HG03280 (cell line): ENCODE data around the gene CTXN1.
"Not testable (repeated sequence)": the region's sequence is repeated elsewhere in the genome, so short reads cannot be mapped to it uniquely, and the experiment has no call there.

Source experiments
- ATAC-seq: cut with Tn5 transposase; IDR thresholded peaks from one replicate; pipeline ENCODE4 v1.9.1; 2021; ENCODE audit warnings: mild to moderate bottlenecking, moderate library complexity; ENCODE audit not compliant: unreplicated experiment

The CTXN1 gene

GRCh38 chr19:7926727-7927604, 1.0 kb upstream of the CTXN1 start:
- no peak for ATAC-seq

- ATAC-seq: peak; percentile 24
These were observed 624 bp downstream of the CTXN1 start for GRCh38 chr19:7925171-7925851.

- ATAC-seq: no peak
These were observed 1.2 kb downstream of the CTXN1 start for GRCh38 chr19:7924651-7925170.

- no peak for ATAC-seq
These were observed 1.7 kb downstream of the CTXN1 start for GRCh38 chr19:7924241-7924640.

GRCh38 chr19:7923295-7924191, 2.4 kb downstream of the CTXN1 start:
- no peak for ATAC-seq

- ATAC-seq: no peak
These were observed 3.1 kb downstream of the CTXN1 start for GRCh38 chr19:7922836-7923195.

- no peak for ATAC-seq
These were observed 3.7 kb downstream of the CTXN1 start for GRCh38 chr19:7921967-7922835.

- no peak for ATAC-seq
These were observed 4.5 kb downstream of the CTXN1 start for GRCh38 chr19:7921302-7921966.

GRCh38 chr19:7920519-7921301, 5.2 kb downstream of the CTXN1 start:
- peak; percentile 41 for ATAC-seq

GRCh38 chr19:7919610-7920518, 6.1 kb downstream of the CTXN1 start, which contains the start of gene SNAPC2:
Gene SNAPC2, plus strand, starts transcription at chr19:7920338. Its CDS starts 29 bp downstream, at chr19:7920367.
- ATAC-seq: peak; percentile 56

GRCh38 chr19:7918615-7919421, 7.1 kb downstream of the CTXN1 start:
- no peak for ATAC-seq

- ATAC-seq: not testable (repeated sequence)
These were observed 7.8 kb downstream of the CTXN1 start for GRCh38 chr19:7918062-7918614.

GRCh38 chr19:7917267-7918061, 8.5 kb downstream of the CTXN1 start:
- no peak for ATAC-seq

- no peak for ATAC-seq
These were observed 9.0 kb downstream of the CTXN1 start for GRCh38 chr19:7916955-7917266.

- no peak for ATAC-seq
These were observed 9.6 kb downstream of the CTXN1 start for GRCh38 chr19:7916103-7916954.
